Epithelial cell of esophagus (primary cell): ENCODE measurements around the gene COL8A2.

ENCODE experiments used
- DNase-seq: peaks from one replicate; pipeline ENCODE4 v3.0.0; 2010; ENCODE audit warnings: low read depth
- H3K4me3 ChIP-seq: 2 replicates; pipeline ENCODE4 v1.5.1; 2011; ENCODE audit warnings: mild to moderate bottlenecking, low read length, control low read depth
- CTCF ChIP-seq: IDR thresholded peaks from 2 replicates; pipeline ENCODE4 v1.5.1; 2011; ENCODE audit warnings: low read depth, mild to moderate bottlenecking, low read length, control low read depth, inconsistent platforms; ENCODE audit not compliant: insufficient read depth; ENCODE audit errors: missing control alignments

The COL8A2 gene

GRCh38 chr1:36125129-36125991 lies at the start of gene COL8A2:
Gene COL8A2, minus strand, starts transcription at chr1:36125222. Its CDS starts 24,980 bp downstream, at chr1:36100242.
- TF ChIP-seq CTCF: no peak
- DNase-seq: no peak
- H3K4me3 ChIP-seq: no peak within 1 kb of the TSS

- no peak for DNase-seq
- TF ChIP-seq CTCF: no peak
- no peak overlapping the region for H3K4me3 ChIP-seq
Measured at GRCh38 chr1:36174713-36175112, 49.7 kb upstream of the COL8A2 start.

GRCh38 chr1:36172983-36173382 lies 48.0 kb upstream of the COL8A2 start:
- no peak for TF ChIP-seq CTCF
- no peak overlapping the region for H3K4me3 ChIP-seq
- DNase-seq: peak; percentile 92

- no peak for TF ChIP-seq CTCF
- no peak overlapping the region for H3K4me3 ChIP-seq
- no peak for DNase-seq
Measured at GRCh38 chr1:36172017-36172747, 47.2 kb upstream of the COL8A2 start.

GRCh38 chr1:36170643-36171412 lies 45.8 kb upstream of the COL8A2 start:
- TF ChIP-seq CTCF: no peak
- H3K4me3 ChIP-seq: no peak overlapping the region
- no peak for DNase-seq

- no peak for TF ChIP-seq CTCF
- DNase-seq: no peak
- no peak overlapping the region for H3K4me3 ChIP-seq
Measured at GRCh38 chr1:36168514-36168913, 43.5 kb upstream of the COL8A2 start.
